ENCODE data around the gene NSRP1. TPM values are rescaled to one million over a fixed set of nuclear protein-coding genes. Genes with fewer than 3 reads are reported as not detected.
"Not testable (repeated sequence)": the region's sequence is repeated elsewhere in the genome, so short reads cannot be mapped to it uniquely, and the experiment has no call there.

Gene NSRP1
- total RNA-seq, 1 donor from 2014 or later, result 16.3 TPM

- no peak for DNase-seq (ENCODE audit: low read depth)
Measured at GRCh38 chr17:30176855-30177254, 60.2 kb downstream of the NSRP1 start.

DNA sequence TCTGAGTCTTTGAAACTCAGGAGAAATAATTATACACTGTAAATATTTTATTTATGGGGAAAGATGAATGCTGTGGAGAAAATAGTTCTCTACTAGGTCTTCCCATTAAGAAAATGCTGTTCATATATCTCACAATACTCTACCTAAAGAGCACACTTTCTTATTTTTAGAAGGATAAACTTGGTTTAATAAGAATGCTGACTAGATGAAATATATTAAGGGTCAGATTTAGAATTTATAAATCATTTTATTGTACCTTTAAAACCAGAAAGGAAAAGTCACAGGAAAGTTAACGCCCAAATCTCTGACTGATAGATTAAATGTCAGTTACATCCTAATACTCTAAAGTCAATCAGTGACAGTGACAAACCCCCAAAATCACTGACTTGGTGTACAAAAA is 70.1 kb downstream of the NSRP1 start:
- DNase-seq (ENCODE audit: low read depth), result no peak

- no peak for DNase-seq (ENCODE audit: low read depth)
Measured at GRCh38 chr17:30187573-30187972, 71.0 kb downstream of the NSRP1 start.

- no peak for DNase-seq (ENCODE audit: low read depth)
Measured at GRCh38 chr17:30188211-30188939, 71.8 kb downstream of the NSRP1 start.

DNA sequence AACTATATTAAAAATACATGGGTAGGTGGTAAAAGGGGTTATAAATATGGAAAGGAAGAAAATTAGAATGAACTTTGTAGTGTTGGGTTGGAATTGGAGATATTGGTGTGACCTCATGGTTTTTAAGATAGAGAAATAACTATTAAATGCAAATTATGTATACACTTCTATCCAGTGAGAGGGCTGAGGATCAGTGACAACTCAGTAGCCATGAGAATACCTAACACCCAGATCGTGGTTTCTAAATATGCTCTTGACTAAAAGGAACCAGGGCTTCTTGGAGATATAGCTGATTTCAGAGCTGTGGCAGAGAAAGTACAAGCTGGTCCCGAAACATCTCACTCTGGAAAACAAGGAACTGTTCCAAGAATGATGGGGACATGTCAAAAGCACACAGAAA is 74.5 kb downstream of the NSRP1 start:
- DNase-seq (ENCODE audit: low read depth), result no peak

DNA sequence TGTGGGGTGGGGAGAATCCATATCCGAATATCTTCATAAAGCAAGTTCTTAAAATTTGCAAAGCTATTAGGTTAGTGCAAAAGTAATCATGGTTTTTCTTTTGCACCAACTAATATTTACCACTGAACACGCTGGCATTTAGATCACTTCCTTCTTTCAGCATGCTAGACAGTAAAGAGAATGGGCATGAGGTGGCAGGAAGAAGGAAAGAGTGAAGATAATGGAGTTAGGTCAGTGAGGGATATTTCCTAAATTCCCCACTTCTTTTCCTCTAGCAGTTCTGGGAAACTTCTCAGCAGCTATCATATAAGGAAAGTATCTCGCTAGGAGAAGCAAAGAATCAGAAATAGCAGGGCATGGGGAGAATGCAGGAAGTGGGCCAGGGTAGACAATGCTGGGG is 79.9 kb downstream of the NSRP1 start:
- no peak for DNase-seq (ENCODE audit: low read depth)

- DNase-seq (ENCODE audit: low read depth), result no peak
Measured at GRCh38 chr17:30197416-30197815, 80.8 kb downstream of the NSRP1 start.

DNA sequence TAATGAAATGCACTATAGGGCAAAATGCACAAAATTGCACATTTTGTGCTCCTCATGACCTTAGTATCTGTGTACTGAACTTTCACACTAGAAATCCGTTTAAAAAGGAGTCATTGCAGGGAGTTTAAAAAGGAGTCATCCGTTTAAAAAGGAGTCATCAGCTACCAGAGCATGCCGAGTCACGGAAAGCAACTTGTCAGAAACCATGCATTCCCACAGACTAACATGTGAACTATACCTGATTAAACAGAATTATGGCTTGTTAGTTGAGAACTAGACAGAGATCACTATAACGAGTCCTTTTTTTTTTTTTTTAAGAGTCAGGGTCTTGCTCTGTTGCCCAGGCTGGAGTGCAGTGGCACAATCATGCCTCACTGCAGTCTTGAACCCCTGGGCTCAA is 83.0 kb downstream of the NSRP1 start:
- no peak for DNase-seq (ENCODE audit: low read depth)

GRCh38 chr17:30200106-30200505 is 83.5 kb downstream of the NSRP1 start:
- no peak for DNase-seq (ENCODE audit: low read depth)

- DNase-seq (ENCODE audit: low read depth), result not testable (repeated sequence)
Measured at GRCh38 chr17:30200656-30201055, 84.0 kb downstream of the NSRP1 start.

- no peak for DNase-seq (ENCODE audit: low read depth)
Measured at GRCh38 chr17:30203471-30203981, 86.9 kb downstream of the NSRP1 start.

- DNase-seq (ENCODE audit: low read depth), result no peak
Measured at GRCh38 chr17:30207655-30208054, 91.0 kb downstream of the NSRP1 start.

GRCh38 chr17:30208214-30208613 is 91.6 kb downstream of the NSRP1 start:
- DNase-seq (ENCODE audit: low read depth), result no peak

- no peak for DNase-seq (ENCODE audit: low read depth)
Measured at GRCh38 chr17:30209930-30210329, 93.3 kb downstream of the NSRP1 start.

DNA sequence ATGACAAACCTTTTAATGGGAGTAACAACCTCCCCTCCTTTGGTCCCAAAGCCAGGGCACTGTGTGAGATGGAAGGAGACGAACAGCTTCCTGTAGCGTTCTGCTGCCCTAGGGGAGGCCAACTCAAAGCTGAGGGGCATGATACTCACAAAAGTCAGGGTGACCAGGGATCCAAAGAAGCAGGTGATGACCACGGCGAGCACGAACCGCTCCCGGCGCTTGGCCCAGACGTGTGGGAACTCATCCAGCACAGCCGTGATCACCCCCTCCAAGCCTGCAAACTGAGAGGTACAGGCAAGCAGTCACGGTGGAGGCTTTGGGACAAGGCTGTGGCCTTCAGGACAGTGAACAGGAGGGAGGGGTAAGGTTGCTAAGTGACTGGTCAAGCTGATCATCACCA is 93.8 kb downstream of the NSRP1 start:
- DNase-seq (ENCODE audit: low read depth), result no peak

GRCh38 chr17:30210901-30211300 is 94.3 kb downstream of the NSRP1 start:
- DNase-seq (ENCODE audit: low read depth), result no peak

- no peak for DNase-seq (ENCODE audit: low read depth)
Measured at GRCh38 chr17:30211371-30211770, 94.8 kb downstream of the NSRP1 start.

- no peak for DNase-seq (ENCODE audit: low read depth)
Measured at GRCh38 chr17:30212750-30213149, 96.1 kb downstream of the NSRP1 start.

DNA sequence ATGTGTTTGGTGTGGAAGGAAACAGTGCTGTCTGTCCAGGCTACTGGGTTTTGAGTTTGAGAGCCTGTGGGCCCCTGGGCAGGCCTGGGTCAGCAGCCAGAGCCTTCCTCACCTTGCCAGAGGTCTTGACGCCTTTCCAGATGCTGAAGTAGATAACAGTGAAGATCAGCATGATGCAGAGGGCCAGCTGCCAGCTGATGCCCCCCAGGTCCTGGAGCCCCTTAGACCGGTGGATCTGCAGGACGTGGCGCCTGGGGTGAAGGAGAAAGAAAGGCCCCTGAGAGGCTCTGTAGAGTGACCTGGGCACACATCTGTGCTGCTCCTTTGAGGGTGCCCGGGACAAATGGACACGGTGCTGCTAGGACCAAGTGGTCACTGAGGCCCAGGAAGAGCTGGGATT is 100.4 kb downstream of the NSRP1 start:
- DNase-seq (ENCODE audit: low read depth), result no peak

- DNase-seq (ENCODE audit: low read depth), result no peak
Measured at GRCh38 chr17:30217746-30218245, 101.2 kb downstream of the NSRP1 start.

DNA sequence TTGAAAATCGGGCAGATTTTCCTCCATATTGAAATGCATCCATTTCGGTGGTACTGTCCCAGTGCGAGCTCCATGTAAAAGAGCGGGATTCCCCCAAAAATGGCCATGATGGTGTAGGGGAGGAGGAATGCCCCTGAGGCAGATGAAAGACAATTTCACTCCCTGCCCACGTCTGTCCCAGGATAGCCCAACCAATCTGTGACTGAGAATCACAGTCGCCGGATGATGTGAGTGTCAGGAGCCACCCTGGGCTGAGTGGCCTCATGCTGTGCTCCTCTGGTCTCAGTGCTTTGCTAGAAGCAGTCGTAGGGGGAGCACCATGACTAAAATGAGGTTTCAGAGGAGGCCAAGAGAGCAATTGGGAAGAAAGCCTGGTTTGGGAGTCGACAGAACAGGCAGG is 102.2 kb downstream of the NSRP1 start:
- no peak for DNase-seq (ENCODE audit: low read depth)

GRCh38 chr17:30219315-30219714 is 102.7 kb downstream of the NSRP1 start:
- no peak for DNase-seq (ENCODE audit: low read depth)

- no peak for DNase-seq (ENCODE audit: low read depth)
Measured at GRCh38 chr17:30219833-30220232, 103.2 kb downstream of the NSRP1 start.
